AG09319 (cell line): ENCODE results near the gene INMT.

ENCODE experiments used
- DNase-seq: peaks from one replicate; pipeline ENCODE4 v3.0.0-alpha.2; 2010; ENCODE audit warnings: low read depth; ENCODE audit errors: extremely low read depth
- CTCF ChIP-seq: IDR thresholded peaks from 2 replicates; pipeline ENCODE4 v1.5.1; 2011; ENCODE audit warnings: low read depth, mild to moderate bottlenecking, inconsistent platforms, low read length, moderate library complexity

INMT gene

GRCh38 chr7:30795161-30795948 lies 43.4 kb downstream of the INMT start:
- no peak for DNase-seq
- TF ChIP-seq CTCF = no peak

- no peak for TF ChIP-seq CTCF
- DNase-seq = no peak
These were observed 44.4 kb downstream of the INMT start for GRCh38 chr7:30796105-30796869.

- DNase-seq = no peak
- no peak for TF ChIP-seq CTCF
These were observed 45.5 kb downstream of the INMT start for GRCh38 chr7:30797176-30798040.

GRCh38 chr7:30799206-30799975 lies 47.5 kb downstream of the INMT start:
- TF ChIP-seq CTCF = no peak
- peak; percentile 78 for DNase-seq

- no peak for TF ChIP-seq CTCF
- no peak for DNase-seq
These were observed 48.2 kb downstream of the INMT start for GRCh38 chr7:30799976-30800661.

- DNase-seq = peak; percentile 67
- peak; percentile 68 for TF ChIP-seq CTCF
These were observed 48.9 kb downstream of the INMT start for GRCh38 chr7:30800785-30801252.
